ENCODE data around the gene SNTG2.

Gene SNTG2

DNA sequence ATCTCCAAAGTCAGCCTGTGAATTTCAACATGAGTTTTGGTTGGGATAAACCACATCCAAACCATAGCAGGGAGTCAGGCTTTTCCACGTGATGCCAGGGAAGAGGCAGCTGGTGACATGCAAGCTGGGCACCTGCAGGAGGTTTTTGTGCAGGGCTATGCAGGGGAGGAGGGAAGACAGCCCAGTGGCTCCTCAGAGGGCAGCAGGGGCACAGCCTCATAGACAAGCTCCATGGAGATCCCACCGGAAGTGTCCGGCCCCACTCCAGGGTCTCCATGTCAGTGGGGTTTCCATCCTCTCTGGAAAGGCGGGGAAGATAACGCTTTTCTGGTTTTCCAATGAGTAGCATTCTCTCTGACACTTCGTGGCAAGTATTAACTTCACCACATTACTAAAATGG is 327.0 kb downstream of the SNTG2 start:
- no peak for TF ChIP-seq EZH2phosphoT487 (IDR thresholded peaks at IDR 0.05; ENCODE audit: borderline replicate concordance, low read length)
- TF ChIP-seq, protein P1, sequence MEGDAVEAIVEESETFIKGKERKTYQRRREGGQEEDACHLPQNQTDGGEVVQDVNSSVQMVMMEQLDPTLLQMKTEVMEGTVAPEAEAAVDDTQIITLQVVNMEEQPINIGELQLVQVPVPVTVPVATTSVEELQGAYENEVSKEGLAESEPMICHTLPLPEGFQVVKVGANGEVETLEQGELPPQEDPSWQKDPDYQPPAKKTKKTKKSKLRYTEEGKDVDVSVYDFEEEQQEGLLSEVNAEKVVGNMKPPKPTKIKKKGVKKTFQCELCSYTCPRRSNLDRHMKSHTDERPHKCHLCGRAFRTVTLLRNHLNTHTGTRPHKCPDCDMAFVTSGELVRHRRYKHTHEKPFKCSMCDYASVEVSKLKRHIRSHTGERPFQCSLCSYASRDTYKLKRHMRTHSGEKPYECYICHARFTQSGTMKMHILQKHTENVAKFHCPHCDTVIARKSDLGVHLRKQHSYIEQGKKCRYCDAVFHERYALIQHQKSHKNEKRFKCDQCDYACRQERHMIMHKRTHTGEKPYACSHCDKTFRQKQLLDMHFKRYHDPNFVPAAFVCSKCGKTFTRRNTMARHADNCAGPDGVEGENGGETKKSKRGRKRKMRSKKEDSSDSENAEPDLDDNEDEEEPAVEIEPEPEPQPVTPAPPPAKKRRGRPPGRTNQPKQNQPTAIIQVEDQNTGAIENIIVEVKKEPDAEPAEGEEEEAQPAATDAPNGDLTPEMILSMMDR (IDR thresholded peaks at IDR 0.05; ENCODE audit: low read depth, low read length, poor library complexity, severe bottlenecking): no peak
- Histone ChIP-seq H3K79me2 (ENCODE audit: control insufficient read depth, low read length) (no peaks in the 10 kb centered on the region), H3F3A (ENCODE audit: control insufficient read depth, insufficient read depth) (no peaks in the 10 kb centered on the region), H3K9me2 (replicated peaks; ENCODE audit: control insufficient read depth, low read length) (no peaks in the 10 kb centered on the region), H4K20me1 (ENCODE audit: control insufficient read depth, insufficient read depth, low read depth, low read length) (no peaks in the 10 kb centered on the region), H3K4me3 (ENCODE audit: low read length) (no peak overlapping the region), H3K27ac (ENCODE audit: low read depth, low read length) (no peak overlapping the region), H3K4me2 (ENCODE audit: low read length) (no peak overlapping the region), H3K9me3 (ENCODE audit: control insufficient read depth, insufficient read depth, low read length) (no peaks in the 10 kb centered on the region), H3K36me3 (ENCODE audit: control insufficient read depth, low read length) (no peaks in the 10 kb centered on the region), H3K4me1 (ENCODE audit: control insufficient read depth, low read length) (no peaks in the 10 kb centered on the region), H3K27me3 (ENCODE audit: control insufficient read depth, low read length) (no peaks in the 10 kb centered on the region)

DNA sequence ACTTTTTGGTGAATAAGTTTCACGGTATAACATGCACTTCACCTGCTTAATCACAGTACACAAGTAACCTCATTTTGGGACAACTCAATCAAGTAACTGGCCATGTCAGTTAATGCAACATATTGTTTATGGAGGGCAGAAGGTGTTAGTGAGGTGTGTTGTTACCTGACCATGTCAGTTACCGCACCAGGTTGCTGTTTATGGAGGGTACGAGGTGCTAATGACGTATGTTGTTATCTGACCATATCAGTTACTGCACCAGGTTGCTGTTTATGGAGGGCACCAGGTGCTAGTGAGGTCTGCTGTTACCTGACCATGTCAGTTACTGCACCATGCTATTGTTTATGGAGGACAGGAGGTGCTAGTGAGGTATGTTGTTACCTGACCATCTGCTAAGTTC is 327.5 kb downstream of the SNTG2 start:
- Histone ChIP-seq H3K27ac (ENCODE audit: low read depth, low read length) (no peak overlapping the region), H3K79me2 (ENCODE audit: control insufficient read depth, low read length) (no peaks in the 10 kb centered on the region), H3F3A (ENCODE audit: control insufficient read depth, insufficient read depth) (no peaks in the 10 kb centered on the region), H3K4me1 (ENCODE audit: control insufficient read depth, low read length) (no peaks in the 10 kb centered on the region), H3K27me3 (ENCODE audit: control insufficient read depth, low read length) (no peaks in the 10 kb centered on the region), H3K4me3 (ENCODE audit: low read length) (no peak overlapping the region), H3K9me2 (replicated peaks; ENCODE audit: control insufficient read depth, low read length) (no peaks in the 10 kb centered on the region), H3K4me2 (ENCODE audit: low read length) (no peak overlapping the region), H4K20me1 (ENCODE audit: control insufficient read depth, insufficient read depth, low read depth, low read length) (no peaks in the 10 kb centered on the region), H3K36me3 (ENCODE audit: control insufficient read depth, low read length) (no peaks in the 10 kb centered on the region), H3K9me3 (ENCODE audit: control insufficient read depth, insufficient read depth, low read length) (no peaks in the 10 kb centered on the region)
- TF ChIP-seq, protein P1 (IDR thresholded peaks at IDR 0.05; ENCODE audit: low read depth, low read length, poor library complexity, severe bottlenecking): no peak

DNA sequence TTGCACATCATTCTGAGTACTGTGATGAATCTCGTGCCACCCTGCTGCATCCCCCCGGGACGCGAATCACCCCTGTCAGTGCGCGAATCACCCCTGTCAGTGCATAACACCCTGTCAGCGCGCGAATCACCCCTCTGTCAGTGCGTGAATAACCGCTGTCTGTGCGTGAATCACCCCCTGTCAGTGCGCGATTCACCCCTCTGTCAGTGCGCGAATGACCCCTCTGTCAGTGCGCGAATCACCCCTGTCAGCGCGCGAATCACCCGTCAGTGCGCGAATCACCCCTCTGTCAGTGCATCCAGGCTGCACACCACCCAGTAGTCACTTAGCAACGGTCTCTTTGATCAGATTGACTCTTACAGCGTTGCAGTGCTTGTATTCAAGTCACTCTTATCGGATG is 328.2 kb downstream of the SNTG2 start:
- no peak overlapping the region for H3K4me2 ChIP-seq (ENCODE audit: low read length)
- no peak overlapping the region for H3K4me3 ChIP-seq (ENCODE audit: low read length)
- TF ChIP-seq, protein P1 (IDR thresholded peaks at IDR 0.05; ENCODE audit: low read depth, low read length, poor library complexity, severe bottlenecking): no peak
- TF ChIP-seq EZH2phosphoT487 (IDR thresholded peaks at IDR 0.05; ENCODE audit: borderline replicate concordance, low read length): no peak
- H3K9me2 ChIP-seq (replicated peaks; ENCODE audit: control insufficient read depth, low read length): no peaks in the 10 kb centered on the region
- H3K36me3 ChIP-seq (ENCODE audit: control insufficient read depth, low read length): no peaks in the 10 kb centered on the region
- no peaks in the 10 kb centered on the region for H3K79me2 ChIP-seq (ENCODE audit: control insufficient read depth, low read length)
- H4K20me1 ChIP-seq (ENCODE audit: control insufficient read depth, insufficient read depth, low read depth, low read length): no peaks in the 10 kb centered on the region
- no peaks in the 10 kb centered on the region for H3F3A ChIP-seq (ENCODE audit: control insufficient read depth, insufficient read depth)
- no peak overlapping the region for H3K27ac ChIP-seq (ENCODE audit: low read depth, low read length)
- no peaks in the 10 kb centered on the region for H3K4me1 ChIP-seq (ENCODE audit: control insufficient read depth, low read length)
- no peaks in the 10 kb centered on the region for H3K27me3 ChIP-seq (ENCODE audit: control insufficient read depth, low read length)
- H3K9me3 ChIP-seq (ENCODE audit: control insufficient read depth, insufficient read depth, low read length): no peaks in the 10 kb centered on the region

DNA sequence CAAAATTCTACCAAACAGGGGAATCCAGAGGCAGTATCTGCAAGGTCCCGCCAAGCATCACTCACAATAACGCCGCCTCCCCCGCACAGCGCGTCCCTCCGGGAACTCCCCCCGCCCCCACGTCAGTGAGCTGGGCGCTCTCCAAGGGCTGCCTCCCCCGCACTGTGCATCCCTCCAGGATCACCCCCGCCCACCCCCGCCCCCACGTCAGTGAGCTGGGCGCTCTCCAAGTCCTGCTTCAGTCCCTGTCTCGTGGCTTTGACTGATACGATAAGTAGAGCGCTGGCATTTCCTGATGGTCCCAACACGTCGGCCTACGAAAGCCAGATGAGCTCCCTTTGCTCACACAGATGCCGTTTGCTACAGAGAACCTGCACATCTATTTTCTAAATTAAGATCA is 331.9 kb downstream of the SNTG2 start:
- no peak overlapping the region for H3K4me2 ChIP-seq (ENCODE audit: low read length)
- H3F3A ChIP-seq (ENCODE audit: control insufficient read depth, insufficient read depth): no peaks in the 10 kb centered on the region
- no peaks in the 10 kb centered on the region for H3K27me3 ChIP-seq (ENCODE audit: control insufficient read depth, low read length)
- no peak overlapping the region for H3K27ac ChIP-seq (ENCODE audit: low read depth, low read length)
- H3K4me1 ChIP-seq (ENCODE audit: control insufficient read depth, low read length): no peaks in the 10 kb centered on the region
- no peaks in the 10 kb centered on the region for H3K36me3 ChIP-seq (ENCODE audit: control insufficient read depth, low read length)
- no peaks in the 10 kb centered on the region for H3K79me2 ChIP-seq (ENCODE audit: control insufficient read depth, low read length)
- H3K9me3 ChIP-seq (ENCODE audit: control insufficient read depth, insufficient read depth, low read length): no peaks in the 10 kb centered on the region; the same call in 1 of the 2 replicates
- TF ChIP-seq, protein P1 (IDR thresholded peaks at IDR 0.05; ENCODE audit: low read depth, low read length, poor library complexity, severe bottlenecking): no peak
- no peak for TF ChIP-seq EZH2phosphoT487 (IDR thresholded peaks at IDR 0.05; ENCODE audit: borderline replicate concordance, low read length)
- no peaks in the 10 kb centered on the region for H3K9me2 ChIP-seq (replicated peaks; ENCODE audit: control insufficient read depth, low read length)
- no peak overlapping the region for H3K4me3 ChIP-seq (ENCODE audit: low read length)
- H4K20me1 ChIP-seq (ENCODE audit: control insufficient read depth, insufficient read depth, low read depth, low read length): no peaks in the 10 kb centered on the region

All from DOHH2 (cell line).